D721Med (cell line): ENCODE data around the gene CYP19A1.

ENCODE experiments used
- DNase-seq: peaks from one replicate; pipeline ENCODE4 v3.0.0; 2011; ENCODE audit warnings: low spot score; ENCODE audit not compliant: insufficient read length
- FAIRE-seq: peaks from 2 replicates; lab custom pipeline; 2011; peaks lifted over from hg19 to GRCh38; lab: Jason Lieb, UNC
- TF ChIP-seq, protein P1 (sequence below): IDR thresholded peaks from 2 replicates; pipeline ENCODE4 v1.5.1; 2012; ENCODE audit warnings: mild to moderate bottlenecking, control low read depth; ENCODE audit not compliant: insufficient read depth; ENCODE audit errors: missing control alignments

The CYP19A1 gene

DNA sequence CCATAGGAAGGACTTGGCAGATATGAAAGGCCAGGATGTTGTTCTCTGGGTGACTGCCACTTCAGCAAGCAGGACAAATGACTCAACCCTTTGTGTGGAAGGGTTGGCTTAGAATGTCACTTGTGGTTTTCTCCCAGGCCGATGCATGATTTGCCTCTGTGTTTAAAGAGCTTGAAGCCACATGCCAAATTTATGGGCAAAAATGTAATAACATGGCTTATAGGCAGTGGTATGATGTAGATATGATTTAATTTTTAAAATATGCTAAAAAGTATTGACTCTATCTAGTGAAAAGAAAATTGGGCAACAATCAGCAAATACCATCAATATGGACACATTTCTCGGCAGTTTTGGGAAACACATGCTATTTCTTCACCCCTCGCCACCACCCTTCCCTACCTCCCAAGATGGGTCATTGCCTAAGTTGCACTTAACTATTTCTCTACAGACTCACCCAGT is 114.6 kb downstream of the CYP19A1 start:
- no peak for DNase-seq
- TF ChIP-seq, protein P1, sequence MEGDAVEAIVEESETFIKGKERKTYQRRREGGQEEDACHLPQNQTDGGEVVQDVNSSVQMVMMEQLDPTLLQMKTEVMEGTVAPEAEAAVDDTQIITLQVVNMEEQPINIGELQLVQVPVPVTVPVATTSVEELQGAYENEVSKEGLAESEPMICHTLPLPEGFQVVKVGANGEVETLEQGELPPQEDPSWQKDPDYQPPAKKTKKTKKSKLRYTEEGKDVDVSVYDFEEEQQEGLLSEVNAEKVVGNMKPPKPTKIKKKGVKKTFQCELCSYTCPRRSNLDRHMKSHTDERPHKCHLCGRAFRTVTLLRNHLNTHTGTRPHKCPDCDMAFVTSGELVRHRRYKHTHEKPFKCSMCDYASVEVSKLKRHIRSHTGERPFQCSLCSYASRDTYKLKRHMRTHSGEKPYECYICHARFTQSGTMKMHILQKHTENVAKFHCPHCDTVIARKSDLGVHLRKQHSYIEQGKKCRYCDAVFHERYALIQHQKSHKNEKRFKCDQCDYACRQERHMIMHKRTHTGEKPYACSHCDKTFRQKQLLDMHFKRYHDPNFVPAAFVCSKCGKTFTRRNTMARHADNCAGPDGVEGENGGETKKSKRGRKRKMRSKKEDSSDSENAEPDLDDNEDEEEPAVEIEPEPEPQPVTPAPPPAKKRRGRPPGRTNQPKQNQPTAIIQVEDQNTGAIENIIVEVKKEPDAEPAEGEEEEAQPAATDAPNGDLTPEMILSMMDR: no peak
- FAIRE-seq: no peak

DNA sequence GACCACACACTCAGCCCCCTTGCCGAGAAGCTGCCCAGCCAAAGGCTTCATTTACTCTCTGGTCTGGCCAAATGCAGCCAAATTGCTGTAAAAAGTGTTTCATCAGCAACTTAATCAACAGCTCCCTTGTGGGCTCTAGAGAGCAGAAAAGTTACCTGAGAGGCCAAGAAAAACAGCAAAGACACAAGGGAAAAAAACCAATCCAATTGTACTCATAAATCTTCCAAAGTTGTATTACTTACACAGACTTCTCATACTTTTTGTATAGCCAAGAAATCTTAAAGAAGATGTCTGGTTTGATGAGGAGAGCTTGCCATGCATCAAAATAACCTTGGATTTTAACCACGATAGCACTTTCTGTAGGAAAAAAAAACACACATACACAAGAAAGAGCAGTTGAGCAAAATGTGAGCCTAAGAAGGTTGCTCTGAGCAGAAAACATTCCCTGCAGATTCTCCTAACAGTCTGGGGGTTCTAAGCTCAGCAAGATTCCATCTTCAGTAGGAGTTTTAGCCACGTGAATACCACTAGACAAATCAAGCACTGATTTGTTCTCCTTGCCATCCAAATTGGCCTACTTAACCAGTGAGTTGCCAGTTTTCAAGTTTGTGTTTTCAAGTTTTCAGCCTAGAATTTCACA is 120.0 kb downstream of the CYP19A1 start:
- FAIRE-seq (no peak), DNase-seq (no peak)
- TF ChIP-seq, protein P1: no peak

- no peak for FAIRE-seq
- DNase-seq: no peak
Observed at GRCh38 chr15:51212909-51213308, 125.5 kb downstream of the CYP19A1 start.

GRCh38 chr15:51212239-51212638 is 126.2 kb downstream of the CYP19A1 start:
- FAIRE-seq: no peak
- TF ChIP-seq, protein P1: no peak
- no peak for DNase-seq

More at GRCh38 chr15:51212909-51213308, 125.5 kb downstream of the CYP19A1 start:
- TF ChIP-seq, protein P1: no peak

DNA sequence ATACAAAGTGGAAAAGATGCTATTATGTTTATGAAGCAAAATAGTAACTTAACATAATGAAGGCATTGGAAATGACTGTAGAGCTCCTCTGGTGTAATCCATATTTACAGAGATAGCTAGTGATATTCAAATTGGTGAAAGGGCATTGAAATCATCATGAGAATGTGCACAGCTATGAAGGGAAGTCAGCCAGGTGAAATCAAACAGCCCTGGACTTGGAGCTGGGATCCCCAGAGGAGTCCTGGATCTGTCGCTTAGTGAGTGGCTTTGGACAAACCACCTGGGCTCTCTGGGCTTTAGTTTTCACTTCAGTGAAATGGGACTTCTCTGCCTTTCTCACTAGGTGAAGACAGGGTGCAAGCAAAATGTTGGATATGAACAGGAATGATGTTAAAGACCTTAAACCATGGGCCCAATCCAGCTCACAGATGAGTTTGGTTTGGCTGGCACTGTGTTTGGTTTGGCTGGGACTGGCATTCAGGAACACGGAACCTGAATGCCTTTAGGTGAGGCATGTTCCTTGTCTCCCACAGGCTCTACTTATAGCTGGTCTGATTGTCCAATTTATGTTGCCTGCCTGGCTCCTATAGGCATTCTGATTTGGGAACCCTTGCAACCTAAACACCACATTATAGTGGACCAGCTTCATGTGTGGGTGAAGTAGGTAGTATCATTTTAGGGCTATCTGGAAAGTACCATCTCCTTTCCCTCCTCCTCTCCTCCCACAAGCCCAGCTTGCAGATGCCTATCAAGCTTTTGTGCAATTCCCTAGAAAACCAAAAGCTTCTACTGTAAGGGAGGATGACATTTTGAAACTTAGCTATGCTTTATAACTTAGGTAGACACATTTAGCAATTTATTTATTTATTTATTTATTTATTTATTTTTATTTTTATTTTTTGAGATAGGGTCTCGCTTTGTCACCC is 133.1 kb downstream of the CYP19A1 start:
- no peak for FAIRE-seq
- DNase-seq: no peak
- TF ChIP-seq, protein P1: no peak

DNA sequence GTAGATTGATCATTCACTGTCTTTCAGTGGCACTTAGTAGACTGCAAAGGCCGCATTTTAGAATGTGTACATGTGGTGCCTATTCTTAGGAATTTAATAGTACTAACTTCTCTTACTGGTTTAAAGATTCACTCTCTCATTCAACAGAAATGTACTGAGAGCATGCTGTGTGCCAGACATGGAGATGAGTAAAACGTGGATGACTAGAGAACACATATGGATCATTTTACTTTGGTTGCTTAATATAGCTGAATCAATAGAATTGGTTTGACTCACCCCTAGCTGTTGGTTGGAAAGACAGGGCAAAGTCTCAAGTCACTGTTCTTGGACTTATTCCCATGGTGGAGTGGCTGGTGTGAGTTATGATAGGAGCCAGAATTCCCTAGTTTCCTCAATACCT is 134.6 kb downstream of the CYP19A1 start:
- FAIRE-seq: no peak

More for the DNA sequence above, 134.6 kb downstream of the CYP19A1 start:
- DNase-seq: no peak
- TF ChIP-seq, protein P1: no peak
